HepG2 (cell line): ENCODE measurements around the gene SP6.

Source experiments
- POLR2AphosphoS5 ChIP-seq: IDR thresholded peaks from 2 replicates; pipeline ENCODE4 v1.6.1; 2012; ENCODE audit warnings: low read depth, low read length
- SUZ12 ChIP-seq: fragments of 150-350 bp; IDR thresholded peaks from 2 replicates; pipeline ENCODE4 v1.6.1; 2014; ENCODE audit warnings: low read depth, low read length
- ZBTB7A ChIP-seq: sonication (generic); formaldehyde crosslinking; IDR thresholded peaks from 2 replicates; pipeline ENCODE4 v1.8.0; 2022; ENCODE audit warnings: mild to moderate bottlenecking, missing genetic modification reagents

DNA sequence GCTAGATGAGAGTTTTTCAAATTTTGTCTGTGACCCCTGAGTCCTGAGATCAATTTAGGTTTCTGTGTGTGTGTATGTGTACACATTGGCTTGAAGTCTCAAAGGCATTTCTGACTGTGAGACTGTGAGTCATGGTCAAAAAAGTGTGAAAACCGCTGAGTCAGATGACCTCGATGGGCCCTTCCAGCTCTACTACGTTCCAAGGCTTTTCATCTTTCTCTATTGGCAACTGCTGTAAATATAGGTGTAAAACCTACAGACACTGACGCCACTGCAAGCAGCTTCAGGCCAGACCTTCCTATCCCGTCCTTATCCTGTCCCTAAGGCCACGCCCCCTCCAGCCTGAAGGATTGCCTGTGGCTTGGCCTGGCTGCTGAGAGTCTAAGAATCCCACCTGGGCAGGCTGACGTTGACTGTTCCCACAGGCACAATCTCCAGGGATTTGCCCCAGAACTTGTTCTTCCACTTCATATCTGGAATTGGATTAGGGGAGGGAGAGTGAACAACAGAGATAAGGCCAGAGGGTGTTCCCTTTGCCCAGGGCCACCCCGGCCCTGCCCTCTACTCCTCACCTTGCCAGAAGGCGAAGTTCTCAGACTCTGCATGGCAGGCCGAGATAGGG is 40.7 kb downstream of the SP6 start:
- TF ChIP-seq SUZ12 (no peak), POLR2AphosphoS5 (no peak), ZBTB7A (CRISPR knock-in tag) (no peak)
